ENCODE measurements around the gene GALNT7.

GALNT7 gene

GRCh38 chr4:173360587-173361221 is 192.1 kb downstream of the GALNT7 start:
- no peak for DNase-seq

GRCh38 chr4:173362666-173363065 is 194.1 kb downstream of the GALNT7 start:
- no peak for DNase-seq

GRCh38 chr4:173365359-173365996 is 196.9 kb downstream of the GALNT7 start:
- no peak for DNase-seq

GRCh38 chr4:173367285-173367684 is 198.7 kb downstream of the GALNT7 start:
- no peak for DNase-seq

GRCh38 chr4:173367946-173368345 is 199.3 kb downstream of the GALNT7 start:
- DNase-seq = no peak

GRCh38 chr4:173370130-173370476 is 201.5 kb downstream of the GALNT7 start:
- peak; percentile 64 for DNase-seq

GRCh38 chr4:173370477-173371291 is 202.1 kb downstream of the GALNT7 start, which contains the start of gene SAP30:
SAP30 (plus strand) TSS chr4:173370954; CDS start chr4:173371183, 229 bp downstream.
- DNase-seq = peak; percentile 96

- peak; percentile 8 for DNase-seq
These were observed 202.9 kb downstream of the GALNT7 start for GRCh38 chr4:173371292-173372192.
